CD14-positive monocyte (primary cell): ENCODE results near the gene FAM72A. TPM values are rescaled to one million over a fixed set of nuclear protein-coding genes. Genes with fewer than 3 reads are reported as not detected.
A peak's percentile ranks its signal among the peaks of the same experiment; 100 is the strongest.

Experiments
- DNase-seq, 3 donors: peaks; one replicate each; pipeline ENCODE4 v3.0.0-alpha.2; 2011 to 2022
- H2AFZ ChIP-seq: 2 replicates; pipeline ENCODE4 v1.6.0; 2012; ENCODE audit warnings: mild to moderate bottlenecking, low read depth, low read length, inconsistent platforms; ENCODE audit not compliant: insufficient read depth, poor library complexity, severe bottlenecking
- H3K27ac ChIP-seq, 2 donors: 1 replicate in 1 of 2; 2 replicates in 1 of 2; pipeline ENCODE4 v1.5.1; 2012 to 2013; ENCODE audit warnings: low read length in 2 of 2, control low read depth in 1 of 2, inconsistent platforms in 1 of 2, low read depth in 1 of 2, mild to moderate bottlenecking in 1 of 2
- H3K27me3 ChIP-seq, 2 donors: one replicate each; pipeline versions ENCODE4 v1.6.0 to v1.6.1; 2011 to 2013; ENCODE audit warnings: low read length in 2 of 2; ENCODE audit not compliant: control insufficient read depth in 2 of 2, insufficient read depth in 2 of 2
- H3K36me3 ChIP-seq, 2 donors: replicated peaks in 1 of 2; 1 replicate in 1 of 2; 2 replicates in 1 of 2; pipeline versions ENCODE4 v1.5.1 to v1.6.1; 2012 to 2013; ENCODE audit warnings: low read length in 2 of 2, control low read depth in 1 of 2, inconsistent platforms in 1 of 2, mild to moderate bottlenecking in 1 of 2; ENCODE audit not compliant: insufficient read depth in 2 of 2, control insufficient read depth in 1 of 2
- H3K4me1 ChIP-seq, 2 donors: 1 replicate in 1 of 2; 2 replicates in 1 of 2; pipeline versions ENCODE4 v1.5.1 to v1.6.1; 2012 to 2013; ENCODE audit warnings: low read length in 2 of 2, control low read depth in 1 of 2, inconsistent platforms in 1 of 2, mild to moderate bottlenecking in 1 of 2, moderate library complexity in 1 of 2; ENCODE audit not compliant: insufficient read depth in 2 of 2, control insufficient read depth in 1 of 2
- H3K4me2 ChIP-seq: replicated peaks from 2 replicates; pipeline ENCODE3; 2012; ENCODE audit warnings: low read length, moderate library complexity, mild to moderate bottlenecking; ENCODE audit not compliant: poor library complexity, severe bottlenecking; ENCODE audit errors: extremely low read depth
- H3K4me3 ChIP-seq, 3 experiments: fragments of 200-600 bp in 1 of 3; sonication (generic) in 1 of 3; replicated peaks in 1 of 3; 1 replicate in 2 of 3; 2 replicates in 1 of 3; pipeline ENCODE4 v1.5.1; 2011 to 2013; ENCODE audit warnings: low read length in 3 of 3, mild to moderate bottlenecking in 3 of 3, control low read depth in 2 of 3, low read depth in 2 of 3, inconsistent platforms in 1 of 3, moderate library complexity in 1 of 3
- H3K79me2 ChIP-seq: 2 replicates; pipeline ENCODE4 v1.6.0; 2012; ENCODE audit warnings: mild to moderate bottlenecking, control low read depth, inconsistent platforms, low read length, moderate library complexity; ENCODE audit not compliant: insufficient read depth
- H3K9ac ChIP-seq: 2 replicates; pipeline ENCODE4 v1.6.0; 2017; ENCODE audit warnings: low read length, mild to moderate bottlenecking; ENCODE audit not compliant: insufficient read depth, poor library complexity, severe bottlenecking
- H3K9me3 ChIP-seq, 2 donors: replicated peaks in 1 of 2; 1 replicate in 1 of 2; 2 replicates in 1 of 2; pipeline versions ENCODE4 v1.5.1 to v1.6.1; 2012 to 2013; ENCODE audit warnings: low read length in 2 of 2, control low read depth in 1 of 2; ENCODE audit not compliant: control insufficient read depth in 1 of 2, insufficient read depth in 1 of 2
- H4K20me1 ChIP-seq: 2 replicates; pipeline ENCODE4 v1.6.0; 2012; ENCODE audit warnings: mild to moderate bottlenecking, low read length, control low read depth, moderate library complexity; ENCODE audit not compliant: insufficient read depth
- H3K27ac Mint-ChIP-seq, 7 donors: one replicate each; pipeline ENCODE4 v1.8.0; 2020; ENCODE audit warnings: mild to moderate bottlenecking in 7 of 7, mixed read lengths in 7 of 7, moderate library complexity in 6 of 7, inconsistent platforms in 2 of 7
- H3K27me3 Mint-ChIP-seq, 3 donors: one replicate each; pipeline ENCODE4 v1.8.0; 2021 to 2022; ENCODE audit warnings: low read depth in 3 of 3, mild to moderate bottlenecking in 3 of 3, mixed read lengths in 3 of 3, moderate library complexity in 3 of 3, inconsistent platforms in 1 of 3
- H3K36me3 Mint-ChIP-seq, 2 donors: one replicate each; pipeline ENCODE4 v1.8.0; 2020; ENCODE audit warnings: mixed read lengths in 2 of 2, inconsistent platforms in 1 of 2, mild to moderate bottlenecking in 1 of 2
- H3K4me1 Mint-ChIP-seq: one replicate; pipeline ENCODE4 v1.8.0; 2020; ENCODE audit warnings: mild to moderate bottlenecking, mixed read lengths
- H3K4me3 Mint-ChIP-seq, 2 donors: one replicate each; pipeline ENCODE4 v1.8.0; 2020; ENCODE audit warnings: mild to moderate bottlenecking in 2 of 2, mixed read lengths in 2 of 2, moderate library complexity in 1 of 2
- H3K9me3 Mint-ChIP-seq, 7 donors: one replicate each; pipeline ENCODE4 v1.8.0; 2020 to 2022; ENCODE audit warnings: mixed read lengths in 7 of 7, mild to moderate bottlenecking in 6 of 7, moderate library complexity in 6 of 7, inconsistent platforms in 2 of 7
- CTCF ChIP-seq: fragments of 200-600 bp; IDR thresholded peaks from one replicate; pipeline ENCODE4 v1.8.0; 2022; ENCODE audit warnings: antibody characterized with exemption, mild to moderate bottlenecking
- WGBS: methylation state at CpG from one replicate; pipeline ENCODE4 v1.1.5; 2013; ENCODE audit warnings: missing lambda C conversion rate; ENCODE audit not compliant: insufficient coverage; 5-methylcytosine and 5-hydroxymethylcytosine counted together
- intact Hi-C, 2 donors: fragments of 100-400 bp; cut with micrococcal nuclease; formaldehyde crosslinking; loops; one replicate each; pipeline versions ENCODE4 v1.15.0 to v1.15.1; 2023
- polyA plus RNA-seq, 3 donors: library from polyadenylated mRNA; depleted of rRNA in 1 of 3; unstranded in 2 of 3; stranded (reverse) in 1 of 3; fragments of 300-500 nt in 2 of 3; fragments of >200 nt in 1 of 3; fragmentation: Illumina TruSeq in 2 of 3; gene quantifications; 1 replicate in 2 of 3; 2 replicates in 1 of 3; pipeline ENCODE4 v1.2.3, GENCODE V29; 2012 to 2021

Gene FAM72A
- polyA plus RNA-seq, 3 donors = 3.9 to 6.3 (median 6.0) TPM

- Mint-ChIP-seq H3K4me3 (no peak overlapping the region), H3K9me3 (no peaks in the 10 kb centered on the region), H3K36me3 (no peaks in the 10 kb centered on the region), H3K27me3 (peaks cover 1 to 10% (median 7%) of the 10 kb centered on the region in 3 donors), H3K27ac (no peak overlapping the region), H3K4me1 (peaks cover 2% of the 10 kb centered on the region)
- no peaks in the 10 kb centered on the region for H3K9me3 ChIP-seq
- H3K36me3 ChIP-seq = no peaks in the 10 kb centered on the region
- no peak for TF ChIP-seq CTCF
- no peak overlapping the region for H3K4me3 ChIP-seq
- no peaks in the 10 kb centered on the region for H3K4me1 ChIP-seq
- no CpG with 5 or more reads among the region's 2 CpGs for WGBS
- H3K27ac ChIP-seq = no peak overlapping the region
- no peak overlapping the region for H3K4me2 ChIP-seq
- intact Hi-C loops = loop anchor here in 1 of 2 donors (10.0 kb wide), 1 partner anchor 290 kb away; no protein-coding TSS in a partner anchor
- DNase-seq = no peak
- no peaks in the 10 kb centered on the region for H3K79me2 ChIP-seq
- H4K20me1 ChIP-seq = no peaks in the 10 kb centered on the region
- no peak overlapping the region for H3K9ac ChIP-seq
- H2AFZ ChIP-seq = no peak overlapping the region
- H3K27me3 ChIP-seq = no peaks in the 10 kb centered on the region
Observed at GRCh38 chr1:206144605-206145004, 58.0 kb downstream of the FAM72A start.

DNA sequence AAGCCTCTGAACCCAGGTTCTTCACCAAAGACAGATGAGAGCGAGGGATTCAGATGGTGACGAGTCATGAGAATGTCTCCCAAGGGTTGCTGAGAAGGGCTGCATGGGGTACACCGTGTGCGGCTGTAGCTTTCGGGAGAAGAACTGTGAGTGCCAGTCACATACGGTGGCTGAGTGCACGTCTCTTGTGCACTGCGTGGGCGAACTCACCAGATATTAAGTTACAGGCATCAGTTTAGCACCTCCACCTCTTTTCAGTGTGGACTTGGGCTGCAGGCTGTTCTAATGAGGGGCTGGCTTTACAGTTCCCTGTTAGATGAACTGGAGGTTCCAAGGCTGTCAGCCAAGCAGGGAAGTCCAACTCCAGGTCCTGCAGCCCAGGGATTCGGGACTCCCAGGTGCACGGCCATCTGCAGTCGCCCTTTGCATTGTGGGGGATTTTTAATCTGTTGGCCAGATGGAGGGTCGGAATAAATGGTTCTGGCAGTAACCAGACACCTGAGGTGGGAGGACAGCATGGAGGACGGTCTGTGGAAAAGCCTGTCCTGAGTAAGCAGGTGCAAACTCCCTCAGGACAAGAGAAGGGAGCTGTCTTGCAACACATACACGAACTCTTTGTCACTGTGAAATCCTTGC lies 59.0 kb downstream of the FAM72A start:
- TF ChIP-seq CTCF = no peak
- no peaks in the 10 kb centered on the region for H3K36me3 ChIP-seq
- H3K4me3 ChIP-seq = no peak overlapping the region
- no peak overlapping the region for H3K27ac ChIP-seq
- H3K9me3 Mint-ChIP-seq = no peaks in the 10 kb centered on the region
- peak overlapping the region in 1 of 7 donors; percentile 7 for H3K27ac Mint-ChIP-seq
- no peaks in the 10 kb centered on the region for H3K9me3 ChIP-seq
- no peak overlapping the region for H3K4me2 ChIP-seq
- intact Hi-C loops = loop anchor here in 1 of 2 donors (10.0 kb wide), 1 partner anchor 291 kb away; no protein-coding TSS in a partner anchor
- no peak for DNase-seq
- no peaks in the 10 kb centered on the region for H3K4me1 ChIP-seq
- H3K36me3 Mint-ChIP-seq = no peaks in the 10 kb centered on the region
- H3K27me3 Mint-ChIP-seq = peaks cover 3 to 10% (median 10%) of the 10 kb centered on the region in 3 donors
- H3K9ac ChIP-seq = no peak overlapping the region
- 91% methylated on average over 12 of the region's 15 CpGs for WGBS
- no peak overlapping the region for H2AFZ ChIP-seq
- H3K4me1 Mint-ChIP-seq = peaks cover 2% of the 10 kb centered on the region
- H3K27me3 ChIP-seq = no peaks in the 10 kb centered on the region
- H3K79me2 ChIP-seq = no peaks in the 10 kb centered on the region
- H3K4me3 Mint-ChIP-seq = no peak overlapping the region
- no peaks in the 10 kb centered on the region for H4K20me1 ChIP-seq
